HS-27A (cell line): ENCODE measurements around the gene TUBGCP6.

Experiments
- DNase-seq: peaks from one replicate; pipeline ENCODE4 v3.0.0-alpha.2; 2012; ENCODE audit warnings: low read depth, missing footprints

TUBGCP6 gene

DNA sequence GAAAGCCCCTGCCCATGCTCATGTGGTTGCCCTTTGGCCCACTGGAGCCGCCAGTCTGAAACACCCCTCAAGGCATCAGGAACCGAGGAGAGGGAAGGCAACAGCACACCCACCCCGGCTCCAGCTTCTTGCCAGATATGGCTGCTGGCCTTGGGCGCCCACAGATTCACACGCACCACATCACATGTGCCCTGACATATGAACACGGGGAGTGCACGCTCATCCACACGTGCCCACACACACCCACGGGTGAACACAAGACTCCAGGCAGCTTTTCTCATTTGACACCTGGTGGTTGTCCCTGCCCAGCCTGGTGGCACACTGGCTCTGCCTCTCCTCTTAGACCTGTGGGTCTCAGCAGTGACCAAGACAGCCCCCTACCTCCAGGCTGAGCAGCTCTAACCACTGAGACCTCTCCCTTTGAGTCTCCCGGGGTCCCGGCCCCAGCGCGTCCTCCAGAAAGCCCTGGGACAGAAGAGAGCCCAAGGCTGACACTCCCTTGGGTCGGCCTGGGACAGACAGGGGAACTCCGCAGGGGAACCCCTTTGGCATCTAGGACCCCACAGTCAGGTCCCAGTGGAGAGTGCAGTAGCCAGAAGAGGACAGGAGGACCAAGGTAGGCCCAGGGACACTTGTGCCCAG is 19.4 kb upstream of the TUBGCP6 start:
- no peak for DNase-seq

DNA sequence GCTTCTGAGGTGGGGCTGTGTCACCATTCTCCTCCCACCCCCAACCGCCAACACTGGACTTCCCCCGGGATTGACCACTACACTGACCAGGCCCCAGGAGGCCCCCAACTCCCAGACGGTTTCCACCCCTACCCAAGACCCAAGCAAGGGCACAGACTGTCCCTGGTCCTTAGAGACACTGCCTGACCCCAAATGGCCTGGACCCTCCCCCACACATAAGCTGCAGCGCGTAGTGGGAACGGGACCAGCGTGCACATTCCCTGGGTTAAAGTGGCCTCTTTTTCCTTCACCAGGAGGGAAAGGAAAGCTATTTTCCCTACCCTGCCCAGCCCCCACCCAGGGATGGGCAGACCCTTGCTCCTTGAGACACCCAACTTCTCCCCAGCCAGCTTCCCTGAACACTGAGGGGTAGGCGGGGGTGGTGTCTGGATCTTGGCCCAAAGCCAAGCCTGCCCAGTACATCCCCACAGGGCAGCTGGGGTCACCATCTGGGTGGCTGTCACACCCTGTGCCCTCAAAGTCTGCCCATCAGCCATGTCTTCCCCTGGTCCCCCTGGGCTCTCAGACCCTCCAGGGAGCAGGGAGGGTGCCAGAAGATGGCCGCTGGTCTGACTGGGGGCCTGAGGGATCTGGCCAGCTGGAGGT is 18.3 kb upstream of the TUBGCP6 start:
- no peak for DNase-seq

DNA sequence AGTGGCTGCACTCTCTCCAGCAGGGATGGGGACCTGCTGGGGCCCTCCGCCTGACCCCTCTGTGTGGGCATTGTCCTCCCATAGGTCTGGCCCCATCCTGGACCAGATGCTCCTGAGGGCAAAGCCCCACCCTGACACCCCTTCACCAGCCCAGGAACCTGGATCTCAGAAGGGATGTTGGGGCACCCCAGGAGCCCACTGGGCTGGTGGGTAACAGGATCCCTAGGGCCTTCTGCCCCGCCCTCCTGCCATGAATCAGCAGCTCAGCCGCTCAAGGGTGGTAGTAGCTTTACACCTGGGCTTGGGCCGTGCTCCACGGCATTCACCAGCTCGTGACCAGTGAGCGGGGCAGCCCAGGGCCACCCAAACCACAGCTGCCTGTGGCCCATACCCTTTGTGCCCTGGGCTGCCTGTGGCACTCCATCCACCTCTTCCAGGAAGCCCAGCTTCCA is 17.7 kb upstream of the TUBGCP6 start:
- DNase-seq: no peak

DNA sequence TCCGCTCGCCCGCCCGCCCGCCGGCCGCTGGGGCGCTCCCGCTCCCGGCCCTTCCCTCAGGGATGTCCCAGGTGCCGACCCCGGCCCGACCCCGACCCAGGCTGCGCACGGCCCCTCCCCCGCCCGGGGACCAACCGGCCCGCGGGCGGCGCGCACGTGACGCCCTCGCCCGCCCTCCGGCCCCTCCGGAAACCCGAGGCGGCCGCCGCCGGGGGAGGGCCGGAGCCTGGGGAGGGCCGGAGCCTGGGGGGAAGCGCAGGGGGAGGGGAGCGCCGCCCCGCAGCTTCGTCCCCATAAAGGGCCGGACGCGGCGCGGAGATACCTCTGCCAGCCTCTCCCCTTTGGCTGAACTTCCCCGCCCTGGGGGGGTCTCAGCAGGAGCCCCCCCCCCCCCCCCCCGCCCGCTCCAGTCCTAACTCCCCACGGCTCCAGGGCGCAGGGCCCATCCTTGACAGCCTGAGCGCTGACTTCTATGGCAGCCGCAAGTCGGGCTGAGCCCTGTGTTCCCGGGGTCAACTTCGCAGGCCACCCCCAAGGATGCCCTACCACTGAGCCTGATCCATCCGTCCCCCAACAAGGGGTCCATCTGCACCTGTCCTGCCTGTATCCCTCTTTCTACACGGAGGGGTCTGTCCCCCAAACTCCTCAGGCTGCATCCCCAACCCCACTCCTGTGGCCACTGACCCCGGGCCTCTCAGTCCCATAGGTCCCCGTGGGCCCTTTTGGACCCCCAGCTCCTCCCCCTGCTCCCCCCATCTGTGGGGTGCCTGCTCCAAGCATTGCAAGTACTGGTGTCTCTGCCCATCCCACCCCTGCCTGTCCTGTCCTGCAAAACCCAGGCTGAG is 17.0 kb upstream of the TUBGCP6 start, which contains the start of gene MAPK12:
MAPK12 (minus strand) TSS at position 69 of the 845 bp plus-strand sequence. CDS start 174 bp downstream, outside the sequence.
- no peak for DNase-seq

DNA sequence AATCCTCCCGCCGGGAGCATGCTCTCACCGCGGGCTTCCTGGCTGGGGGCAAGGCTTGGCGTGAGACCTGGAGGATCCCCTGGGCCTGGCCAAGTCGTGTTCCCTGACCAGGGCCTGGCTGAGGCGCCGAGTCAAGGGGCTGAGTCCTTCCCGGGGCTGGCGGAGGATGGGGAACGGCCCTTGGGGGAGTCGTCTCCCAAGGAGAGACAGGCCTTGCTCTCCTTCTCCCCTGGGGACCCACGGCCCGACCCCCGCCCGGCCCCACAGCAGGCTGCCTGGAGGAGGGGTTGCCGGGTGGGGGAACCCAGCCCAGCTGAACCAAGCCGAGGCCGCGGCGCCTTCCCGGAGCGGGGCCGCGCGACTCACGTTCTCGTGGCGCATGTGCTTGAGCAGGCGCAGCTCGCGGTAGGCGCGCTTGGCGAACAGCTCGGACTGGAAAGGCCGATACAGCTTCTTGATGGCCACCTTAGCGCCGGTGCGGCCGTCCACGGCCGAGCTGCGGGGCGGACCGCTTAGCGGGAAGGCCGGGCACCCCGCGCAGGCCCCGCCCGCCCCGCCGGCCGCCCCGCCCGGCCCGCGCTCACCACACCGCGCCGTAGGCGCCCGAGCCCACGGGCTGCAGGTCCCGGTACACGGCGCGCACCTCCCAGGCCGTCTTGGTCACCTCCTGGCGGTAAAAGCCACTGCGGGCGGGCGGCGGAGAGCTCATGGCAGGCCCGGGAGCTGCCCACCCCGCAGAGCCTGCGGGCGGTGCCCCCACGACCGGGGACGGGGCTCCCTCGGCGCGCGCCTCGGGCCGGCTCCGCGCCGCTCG is 16.2 kb upstream of the TUBGCP6 start:
- no peak for DNase-seq

DNA sequence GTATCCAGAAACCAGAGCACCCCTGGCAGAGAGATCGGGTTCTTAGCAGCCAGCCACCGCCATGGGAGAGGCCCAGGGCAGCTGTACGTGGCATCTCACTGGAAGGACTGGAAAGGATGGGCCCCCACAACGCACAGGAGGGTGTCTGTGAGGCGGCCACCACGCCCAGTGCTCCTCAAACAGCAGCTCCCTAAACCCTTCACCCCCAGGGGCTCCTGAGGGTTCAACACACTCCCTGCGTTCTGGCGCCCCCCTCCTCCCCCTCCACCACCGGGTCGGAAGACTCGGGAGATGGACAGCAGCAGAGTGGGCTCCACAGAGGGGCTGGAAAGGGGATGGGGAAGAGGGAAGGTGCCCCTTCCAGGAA is 15.6 kb upstream of the TUBGCP6 start:
- DNase-seq: no peak

DNA sequence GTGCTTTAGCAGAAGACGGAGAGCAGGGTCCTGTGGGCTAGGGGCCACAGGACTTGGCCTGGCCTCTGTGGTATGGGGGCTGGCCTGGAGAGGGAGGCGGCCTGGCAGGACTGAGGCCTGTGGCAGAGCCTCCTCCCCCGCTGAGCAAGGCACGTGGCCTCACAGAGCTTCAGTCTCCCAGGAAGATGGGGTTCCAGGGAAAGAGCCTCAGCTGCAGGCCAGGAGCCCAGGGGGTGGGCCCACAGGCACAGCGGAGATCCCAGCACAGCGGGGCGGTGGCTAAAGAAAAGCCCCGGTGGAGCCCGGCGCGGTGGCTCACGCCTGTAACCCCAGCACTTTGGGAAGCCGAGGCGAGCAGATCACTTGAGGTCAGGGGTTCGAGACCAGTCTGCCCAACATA is 14.5 kb upstream of the TUBGCP6 start:
- DNase-seq: no peak

DNA sequence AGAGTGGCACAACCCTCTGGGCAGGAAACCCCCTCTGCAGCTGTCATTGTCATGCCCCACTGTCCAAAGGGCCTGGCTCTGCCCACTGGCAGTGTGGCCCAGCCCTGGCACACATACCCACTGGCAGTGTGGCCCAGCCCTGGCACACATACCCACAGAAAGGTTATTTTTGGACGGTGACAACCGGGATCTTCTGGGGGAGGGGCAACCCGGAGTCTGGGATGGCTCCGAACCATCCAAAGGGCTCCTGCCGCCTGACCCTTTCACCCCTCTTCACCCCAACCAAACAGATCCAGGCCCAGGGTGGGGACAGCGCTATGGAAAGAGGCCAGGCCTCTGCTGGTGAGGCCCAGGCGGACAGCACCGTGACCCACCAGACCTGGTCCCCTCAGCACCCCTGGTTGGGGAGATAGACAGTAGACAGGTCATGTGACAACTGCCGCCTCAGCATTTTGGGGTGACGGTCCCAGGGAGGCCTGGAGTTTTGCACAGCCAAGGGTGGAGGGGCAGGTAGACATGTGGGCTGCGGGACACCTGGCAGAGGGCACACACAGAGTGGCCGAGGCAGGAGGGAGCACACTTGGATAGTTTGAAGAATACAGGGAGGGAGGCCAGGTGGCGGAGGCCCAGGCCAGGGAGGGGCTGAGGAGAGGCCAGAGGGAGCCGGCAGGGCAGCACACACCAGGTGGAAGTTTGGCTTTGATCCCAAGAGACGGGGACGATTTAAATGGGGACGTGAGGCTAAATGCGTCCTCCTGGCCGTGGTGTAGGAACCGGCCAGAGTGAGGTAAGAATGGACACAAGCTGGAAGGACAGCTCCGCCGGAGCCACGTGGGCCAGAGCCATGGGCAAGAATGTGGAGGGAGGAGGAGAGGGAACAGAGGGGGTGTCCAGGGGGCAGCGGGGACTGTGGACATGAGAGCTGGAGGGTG is 13.8 kb upstream of the TUBGCP6 start:
- DNase-seq: no peak

DNA sequence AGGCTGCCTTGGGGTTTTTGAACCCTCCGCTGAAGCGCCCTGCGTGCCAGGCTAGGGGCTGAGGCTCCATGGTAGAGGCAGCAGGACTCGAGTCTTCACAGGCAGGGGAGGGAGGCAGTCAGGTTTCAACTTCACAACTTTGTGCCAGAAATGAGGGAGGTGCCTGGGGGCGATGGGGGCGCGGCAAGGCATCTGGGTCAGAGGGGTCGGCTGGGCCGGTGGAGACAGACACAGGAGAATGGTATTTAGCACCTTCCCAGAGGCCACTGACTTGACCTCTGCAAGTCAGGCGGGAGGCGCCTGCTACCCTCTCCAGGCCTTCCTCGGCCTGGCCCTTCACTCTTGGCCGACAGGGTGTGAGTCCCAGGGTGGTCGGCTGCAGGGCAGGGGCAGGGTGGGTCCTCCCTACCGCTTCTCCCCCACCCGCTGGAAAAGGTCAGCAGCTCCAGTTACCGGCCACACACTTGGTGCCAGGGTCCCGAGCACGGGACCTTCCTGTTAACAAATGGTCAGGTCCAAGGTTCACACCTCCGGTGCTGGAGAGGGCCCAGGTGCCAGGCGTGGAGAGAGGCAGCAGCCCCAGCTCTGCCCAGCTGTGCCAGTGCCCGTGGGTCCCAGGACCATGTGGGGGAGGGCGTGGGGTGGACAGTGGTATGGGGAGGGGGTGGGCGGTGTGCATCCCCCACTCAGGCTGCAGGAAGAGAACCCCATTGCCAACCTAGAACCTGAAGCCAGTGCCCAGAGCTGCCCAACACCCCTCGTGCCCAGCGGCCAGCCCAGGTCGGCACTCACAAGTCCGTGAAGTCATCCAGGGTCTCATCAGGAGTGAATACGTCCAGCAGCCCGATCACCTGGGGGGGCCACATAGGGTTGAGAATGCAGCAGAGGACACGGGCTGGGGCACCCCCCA is 12.9 kb upstream of the TUBGCP6 start:
- no peak for DNase-seq

DNA sequence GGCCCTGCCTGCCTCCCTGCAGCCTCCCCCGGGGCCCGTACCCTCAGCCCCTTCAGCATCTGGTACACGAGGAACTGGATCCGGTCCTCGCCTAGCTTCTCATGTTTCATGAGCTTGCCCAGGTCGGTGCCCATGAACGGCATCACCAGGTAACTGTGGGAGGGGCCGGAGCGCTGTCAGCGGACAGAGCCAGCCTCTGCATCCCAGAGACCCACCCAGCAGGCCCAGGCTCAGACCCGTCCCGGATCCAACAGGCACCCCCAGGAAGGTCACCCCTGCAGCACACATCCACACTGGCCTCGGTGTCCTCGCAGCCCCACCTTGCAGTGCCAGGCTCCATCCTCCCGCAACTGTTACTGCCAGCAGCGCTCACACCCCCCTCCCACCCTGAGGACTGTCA is 12.2 kb upstream of the TUBGCP6 start:
- no peak for DNase-seq

DNA sequence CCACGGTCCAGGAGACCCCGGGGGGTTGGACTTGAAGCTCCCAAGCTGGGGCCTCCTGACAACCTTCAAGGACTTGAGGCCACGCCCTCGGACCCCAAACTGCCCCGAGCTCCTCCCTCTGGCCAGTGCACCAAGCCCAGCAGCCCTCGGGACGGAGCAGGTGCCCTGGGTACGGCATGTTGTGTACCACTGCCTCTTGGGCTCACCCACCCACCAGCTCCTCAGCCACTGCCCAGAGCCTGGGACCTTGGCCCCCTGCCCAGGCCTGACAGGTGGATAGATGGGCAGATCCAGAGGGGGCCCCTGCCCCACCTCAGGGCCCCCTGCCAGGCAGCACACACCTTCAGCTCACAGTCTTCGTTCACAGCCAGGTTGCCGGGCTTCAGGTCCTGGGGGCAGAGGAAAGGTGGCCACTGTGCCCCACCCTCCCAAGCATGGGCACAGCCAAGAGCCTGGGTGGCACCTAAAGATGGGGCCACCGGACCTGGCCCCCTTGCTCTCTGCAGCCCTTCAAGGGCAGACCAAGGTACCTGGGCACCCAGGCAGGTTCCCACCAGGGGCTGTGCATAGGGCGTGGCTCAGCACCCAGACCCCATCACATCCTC is 11.5 kb upstream of the TUBGCP6 start:
- DNase-seq: no peak

DNA sequence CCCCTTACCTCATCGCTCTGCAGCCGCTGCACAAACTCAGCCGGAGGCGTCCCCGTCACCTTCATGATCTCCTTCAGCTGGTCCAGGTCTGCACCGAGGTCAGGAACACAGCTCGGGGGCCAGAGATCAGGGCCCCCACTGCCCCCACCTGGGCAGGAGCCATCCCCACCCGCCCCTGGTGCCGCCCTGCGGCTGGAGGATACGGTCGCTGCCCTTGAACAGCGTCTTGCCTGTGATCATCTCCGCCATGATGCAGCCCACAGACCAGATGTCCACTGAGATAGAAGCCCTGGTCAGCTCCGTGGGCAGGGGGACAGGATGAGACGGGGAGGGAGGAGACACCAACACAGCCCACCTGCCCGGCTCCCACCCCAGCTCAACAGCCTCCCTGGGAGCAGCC is 10.8 kb upstream of the TUBGCP6 start:
- no peak for DNase-seq

DNA sequence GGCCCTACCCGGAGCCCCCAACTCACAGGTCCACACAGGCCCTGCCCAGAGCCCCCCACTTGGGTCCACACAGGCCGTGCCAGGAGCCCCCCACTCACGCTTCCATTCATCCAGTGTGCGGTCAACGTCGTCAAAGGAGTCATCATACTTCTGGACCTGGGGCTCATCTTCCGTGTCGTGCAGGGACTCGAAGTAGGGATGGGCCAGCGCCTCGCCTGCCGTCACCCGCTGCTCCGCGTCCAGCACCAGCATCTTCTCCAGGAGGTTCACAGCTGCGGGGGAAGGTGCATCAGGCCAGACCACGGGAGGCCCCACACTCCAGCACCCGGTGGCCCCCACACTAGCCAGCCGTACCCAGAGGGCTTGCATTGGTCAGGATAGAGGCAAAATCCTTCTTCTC is 10.3 kb upstream of the TUBGCP6 start:
- DNase-seq: no peak

DNA sequence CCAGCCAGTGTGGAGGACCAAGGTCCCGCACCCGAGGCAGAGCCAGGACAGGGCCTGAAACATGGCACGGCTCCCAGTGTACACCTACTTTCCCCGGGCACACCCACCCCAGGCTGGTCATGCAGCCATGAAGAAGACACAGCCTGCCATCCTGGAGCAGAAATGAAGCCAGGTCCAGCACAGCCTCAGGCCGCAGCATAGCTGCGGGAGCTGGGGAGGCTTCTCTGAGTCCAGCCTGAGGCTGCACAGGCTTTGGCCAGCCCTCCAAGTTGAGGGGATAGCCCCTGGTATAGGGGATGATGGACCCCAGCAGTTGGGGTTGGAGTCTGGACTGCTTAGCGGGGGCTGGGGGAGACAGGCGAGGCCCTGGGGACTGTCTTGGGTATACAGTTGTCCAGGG is 9.1 kb upstream of the TUBGCP6 start:
- no peak for DNase-seq

DNA sequence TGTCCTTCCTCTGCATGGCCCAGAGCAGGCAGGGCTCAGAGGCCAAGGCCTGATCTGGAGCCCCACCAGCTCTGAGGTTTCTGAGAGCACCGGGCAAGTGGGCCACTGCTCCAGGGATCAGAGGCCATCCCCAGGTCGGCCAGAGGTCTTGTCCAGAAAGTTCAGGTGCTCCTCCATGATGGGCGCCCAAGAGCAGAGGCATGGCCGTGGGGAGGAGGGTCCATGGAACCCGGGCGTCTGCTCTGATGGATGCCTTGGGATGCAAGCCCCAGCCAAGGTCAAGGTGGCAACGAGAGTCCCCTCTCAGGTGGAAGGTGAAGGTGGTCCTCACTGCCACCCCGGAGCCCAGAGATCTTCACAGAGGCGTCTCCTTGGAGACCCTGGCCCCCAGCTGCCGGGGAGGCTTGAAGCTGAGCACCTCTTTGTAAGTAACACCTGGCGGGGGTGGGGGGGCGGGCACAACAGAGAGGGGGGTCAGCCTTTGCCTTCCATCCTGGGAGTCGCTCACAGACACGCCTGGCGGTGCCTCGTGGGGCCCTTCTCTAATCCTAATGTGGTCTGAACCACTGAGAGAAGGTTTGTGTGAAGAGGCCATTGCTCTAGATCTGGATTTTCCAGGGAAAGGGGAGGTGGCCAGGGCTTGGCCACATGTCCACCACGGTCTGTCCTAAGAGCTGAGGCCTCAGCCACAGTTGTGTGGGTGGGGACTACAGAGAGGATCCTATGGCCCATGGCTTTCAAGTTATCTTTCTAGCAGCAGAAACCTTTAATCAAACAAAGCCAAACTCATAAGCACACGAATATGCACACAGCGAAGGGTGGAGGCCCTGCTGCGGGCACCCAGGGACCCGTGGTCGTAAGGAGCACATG is 8.5 kb upstream of the TUBGCP6 start:
- DNase-seq: no peak

DNA sequence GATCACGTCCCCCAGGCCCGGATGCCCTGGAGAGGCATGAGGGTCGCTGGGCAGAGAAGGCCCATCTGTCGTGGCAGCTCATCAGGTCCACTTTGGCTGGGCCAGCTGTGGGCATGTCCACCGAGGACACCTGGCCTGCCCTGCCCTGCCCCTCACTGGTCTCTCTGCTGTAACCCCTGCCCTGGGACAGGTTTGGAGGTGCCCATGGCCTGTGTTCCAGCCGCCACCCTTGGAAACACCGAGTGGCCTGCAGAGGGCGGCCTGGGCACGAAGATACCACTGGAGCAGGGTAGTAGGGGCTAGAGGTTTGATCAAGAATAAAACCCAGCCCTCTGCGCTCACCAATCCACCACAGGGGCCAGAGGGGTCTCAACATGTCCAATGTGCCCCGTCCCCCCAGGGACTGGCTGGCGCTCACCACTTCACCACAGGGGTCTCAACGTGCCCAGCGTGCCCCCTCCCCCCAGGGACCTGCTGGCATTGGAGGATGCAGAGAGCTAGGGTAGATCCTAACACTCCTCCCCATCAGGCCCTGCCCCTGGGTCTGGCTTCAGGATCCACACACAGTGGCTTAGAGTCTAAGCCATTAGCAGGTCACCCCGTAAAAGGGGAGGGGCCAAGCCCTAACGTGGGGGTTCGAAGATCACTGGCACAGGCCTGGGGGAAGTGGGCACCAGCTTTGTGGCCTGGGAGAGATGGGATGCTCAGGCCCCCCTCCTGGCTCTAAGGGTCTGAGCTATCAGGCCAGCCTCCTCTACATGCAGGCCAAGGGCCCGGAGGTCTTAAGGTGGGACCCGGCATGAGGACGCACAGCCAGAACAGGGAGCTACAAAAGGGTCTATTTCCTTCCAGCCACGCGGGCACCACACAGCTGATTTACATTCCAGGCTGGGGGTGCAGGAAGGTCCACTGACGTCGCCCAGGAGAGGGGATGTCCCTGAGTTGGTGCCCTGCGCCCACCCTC is 7.5 kb upstream of the TUBGCP6 start:
- DNase-seq: no peak

DNA sequence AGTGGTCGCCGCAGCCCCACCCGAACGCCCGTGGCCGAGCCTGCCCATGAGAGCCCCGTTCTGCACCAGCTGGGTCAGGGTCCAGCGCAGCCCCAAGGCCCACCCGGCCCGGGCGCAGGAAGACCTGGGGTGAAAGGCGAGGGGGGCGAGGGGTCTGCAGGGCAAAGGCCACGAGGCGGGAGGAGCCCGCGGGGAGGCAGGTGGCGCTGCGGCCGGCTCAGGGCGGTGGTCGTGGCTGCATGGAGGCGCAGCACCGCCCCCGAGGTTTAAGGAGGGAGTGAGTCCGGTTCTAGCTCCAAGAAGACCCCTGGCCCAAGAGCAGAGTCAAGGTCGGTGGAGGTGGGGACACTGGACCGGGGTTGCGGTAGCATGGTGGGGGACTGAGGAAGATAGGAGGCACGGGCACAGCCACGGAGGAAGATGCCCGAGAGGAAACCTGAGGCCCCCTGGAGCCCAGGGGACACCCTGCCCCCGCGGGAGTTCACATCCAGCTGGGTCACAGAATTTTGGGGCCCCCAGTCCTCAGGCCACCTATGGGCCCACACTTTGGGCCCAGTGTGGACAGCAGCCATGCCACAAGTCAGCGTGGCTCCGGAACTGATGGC is 6.8 kb upstream of the TUBGCP6 start:
- no peak for DNase-seq
